DND-41 (cell line): Measurements from ENCODE around the gene PDGFRB.

Experiments used
- CTCF ChIP-seq: IDR thresholded peaks from 2 replicates; pipeline ENCODE4 v1.5.1; 2012; ENCODE audit warnings: borderline replicate concordance, low read length, moderate library complexity, mild to moderate bottlenecking; ENCODE audit not compliant: poor library complexity, severe bottlenecking; ENCODE audit errors: extremely low read depth
- EZH2 ChIP-seq: IDR thresholded peaks from 3 replicates; pipeline ENCODE4 v1.6.1; 2012; ENCODE audit warnings: borderline replicate concordance, low read depth, mild to moderate bottlenecking, moderate library complexity, low read length, inconsistent platforms; ENCODE audit not compliant: severe bottlenecking

- no peak for TF ChIP-seq CTCF
- TF ChIP-seq EZH2: no peak
These were observed 32.1 kb downstream of the PDGFRB start for GRCh38 chr5:150123542-150123941.
